Endodermal cell (in vitro differentiated cells): ENCODE data around the gene CFAP92. TPM values are rescaled to one million over a fixed set of nuclear protein-coding genes. Genes with fewer than 3 reads are reported as not detected.

Experiments used
- DNase-seq: peaks from one replicate; pipeline ENCODE4 v3.0.0-alpha.2; 2017
- H3K27ac ChIP-seq: 2 replicates; pipeline ENCODE4 v1.5.1; 2013; ENCODE audit warnings: mild to moderate bottlenecking, low read depth, low read length, moderate library complexity
- H3K27me3 ChIP-seq: 2 replicates; pipeline ENCODE4 v1.6.1; 2013; ENCODE audit warnings: mild to moderate bottlenecking, low read length, moderate library complexity; ENCODE audit not compliant: insufficient read depth, control insufficient read depth, poor library complexity, severe bottlenecking
- H3K36me3 ChIP-seq: 2 replicates; pipeline ENCODE4 v1.7.0; 2013; ENCODE audit warnings: mild to moderate bottlenecking, low read length, moderate library complexity; ENCODE audit not compliant: control insufficient read depth, insufficient read depth
- H3K4me1 ChIP-seq: one replicate; pipeline ENCODE4 v1.7.0; 2013; ENCODE audit warnings: low read length; ENCODE audit not compliant: control insufficient read depth, insufficient read depth
- H3K4me3 ChIP-seq: 2 replicates; pipeline ENCODE4 v1.5.1; 2013; ENCODE audit warnings: mild to moderate bottlenecking, low read length, moderate library complexity
- H3K9ac ChIP-seq: 2 replicates; pipeline ENCODE4 v1.6.1; 2013; ENCODE audit warnings: mild to moderate bottlenecking, low read length, moderate library complexity; ENCODE audit not compliant: poor library complexity, severe bottlenecking; ENCODE audit errors: extremely low read depth
- H3K9me3 ChIP-seq: 2 replicates; pipeline ENCODE4 v1.6.1; 2013; ENCODE audit warnings: mild to moderate bottlenecking, low read length, moderate library complexity; ENCODE audit not compliant: control insufficient read depth
- H3K27ac Mint-ChIP-seq: 2 replicates; pipeline ENCODE4 v1.8.0; 2020; ENCODE audit warnings: mixed read lengths
- H3K27me3 Mint-ChIP-seq: 2 replicates; pipeline ENCODE4 v1.8.0; 2021; ENCODE audit warnings: mild to moderate bottlenecking, mixed read lengths; ENCODE audit not compliant: insufficient read depth
- H3K36me3 Mint-ChIP-seq: 2 replicates; pipeline ENCODE4 v1.8.0; 2020; ENCODE audit warnings: low read depth, mixed read lengths
- H3K4me1 Mint-ChIP-seq: 2 replicates; pipeline ENCODE4 v1.8.0; 2020; ENCODE audit warnings: mixed read lengths
- H3K4me3 Mint-ChIP-seq: 2 replicates; pipeline ENCODE4 v1.8.0; 2020; ENCODE audit warnings: mild to moderate bottlenecking, moderate library complexity, mixed read lengths
- H3K9me3 Mint-ChIP-seq: 2 replicates; pipeline ENCODE4 v1.8.0; 2020; ENCODE audit warnings: mild to moderate bottlenecking, mixed read lengths
- CTCF ChIP-seq: fragments of 200-600 bp; sonication (generic); conservative IDR thresholded peaks from 2 replicates; pipeline ENCODE4 v1.5.0; 2021; ENCODE audit warnings: antibody characterized with exemption, mild to moderate bottlenecking
- WGBS, 2 experiments: methylation state at CpG; one replicate each; pipeline versions ENCODE4 v1.1.5 to v1.1.7; 2013; ENCODE audit warnings: missing lambda C conversion rate in 2 of 2, mixed read lengths in 1 of 2; ENCODE audit not compliant: insufficient coverage in 1 of 2, insufficient read length in 1 of 2; 5-methylcytosine and 5-hydroxymethylcytosine counted together
- total RNA-seq, 2 donors: library from RNA; stranded (reverse); fragmentation: NEBNext Ultra II Directional in 1 of 2; extraction: Animal tissue kit (Norgen Biotek cat#: 25700) in 1 of 2; gene quantifications; 2 replicates in 1 of 2; 3 replicates in 1 of 2; pipeline ENCODE4 v1.2.1, GENCODE V29; 2021

CFAP92 gene
- total RNA-seq, 2 donors from 2014 or later: 1.3 to 3.0 TPM

- 92 to 97% methylated on average over 5 to 6 of the region's 6 CpGs for WGBS, 2 experiments
- no peaks in the 10 kb centered on the region for H3K27me3 ChIP-seq
- H3K9ac ChIP-seq: no peak overlapping the region
- no peaks in the 10 kb centered on the region for H3K4me1 ChIP-seq
- H3K9me3 ChIP-seq: no peaks in the 10 kb centered on the region
- TF ChIP-seq CTCF: no peak
- Mint-ChIP-seq H3K4me1 (no peaks in the 10 kb centered on the region), H3K27ac (no peak overlapping the region), H3K9me3 (no peaks in the 10 kb centered on the region), H3K4me3 (no peak overlapping the region), H3K36me3 (peaks cover 55% of the 10 kb centered on the region), H3K27me3 (no peaks in the 10 kb centered on the region)
- no peak overlapping the region for H3K27ac ChIP-seq
- no peak overlapping the region for H3K4me3 ChIP-seq
- H3K36me3 ChIP-seq: peaks cover 89% of the 10 kb centered on the region
- no peak for DNase-seq
These were observed 84.9 kb downstream of the CFAP92 start for GRCh38 chr3:128908951-128909350.

- Mint-ChIP-seq H3K4me1 (no peaks in the 10 kb centered on the region), H3K4me3 (no peak overlapping the region), H3K36me3 (peaks cover 51% of the 10 kb centered on the region), H3K9me3 (no peaks in the 10 kb centered on the region), H3K27me3 (no peaks in the 10 kb centered on the region), H3K27ac (no peak overlapping the region)
- no peak for DNase-seq
- Histone ChIP-seq H3K4me3 (no peak overlapping the region), H3K36me3 (peaks cover 89% of the 10 kb centered on the region), H3K9ac (no peak overlapping the region), H3K27me3 (no peaks in the 10 kb centered on the region), H3K27ac (no peak overlapping the region), H3K4me1 (no peaks in the 10 kb centered on the region), H3K9me3 (no peaks in the 10 kb centered on the region)
- no peak for TF ChIP-seq CTCF
- 95 to 96% methylated on average over 12 to 15 of the region's 15 CpGs for WGBS, 2 experiments
These were observed 86.0 kb downstream of the CFAP92 start for GRCh38 chr3:128907706-128908445.

- H3K27me3 ChIP-seq: no peaks in the 10 kb centered on the region
- WGBS, 2 experiments: 87 to 94% methylated on average over 5 to 7 of the region's 7 CpGs
These were observed 86.9 kb downstream of the CFAP92 start for GRCh38 chr3:128906804-128907525.

More at GRCh38 chr3:128906804-128907525, 86.9 kb downstream of the CFAP92 start:
- Histone ChIP-seq H3K4me1 (no peaks in the 10 kb centered on the region), H3K4me3 (no peak overlapping the region), H3K9me3 (no peaks in the 10 kb centered on the region), H3K27ac (no peak overlapping the region), H3K36me3 (peaks cover 87% of the 10 kb centered on the region), H3K9ac (no peak overlapping the region)
- peaks cover 51% of the 10 kb centered on the region for H3K36me3 Mint-ChIP-seq
- no peaks in the 10 kb centered on the region for H3K27me3 Mint-ChIP-seq
- H3K4me3 Mint-ChIP-seq: no peak overlapping the region
- H3K9me3 Mint-ChIP-seq: no peaks in the 10 kb centered on the region
- H3K4me1 Mint-ChIP-seq: no peaks in the 10 kb centered on the region
- H3K27ac Mint-ChIP-seq: no peak overlapping the region
- TF ChIP-seq CTCF: no peak
- DNase-seq: no peak
